NK-92 (cell line): ENCODE results near the gene UPK3BL2.
"Not testable (repeated sequence)": the region's sequence is repeated elsewhere in the genome, so short reads cannot be mapped to it uniquely, and the experiment has no call there.

Experiments
- DNase-seq: peaks from one replicate; lab custom pipeline; 2025; ENCODE audit not compliant: unreplicated experiment; lab: John Stamatoyannopoulos, UW

UPK3BL2 gene, protein sequence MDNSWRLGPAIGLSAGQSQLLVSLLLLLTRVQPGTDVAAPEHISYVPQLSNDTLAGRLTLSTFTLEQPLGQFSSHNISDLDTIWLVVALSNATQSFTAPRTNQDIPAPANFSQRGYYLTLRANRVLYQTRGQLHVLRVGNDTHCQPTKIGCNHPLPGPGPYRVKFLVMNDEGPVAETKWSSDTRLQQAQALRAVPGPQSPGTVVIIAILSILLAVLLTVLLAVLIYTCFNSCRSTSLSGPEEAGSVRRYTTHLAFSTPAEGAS

DNA sequence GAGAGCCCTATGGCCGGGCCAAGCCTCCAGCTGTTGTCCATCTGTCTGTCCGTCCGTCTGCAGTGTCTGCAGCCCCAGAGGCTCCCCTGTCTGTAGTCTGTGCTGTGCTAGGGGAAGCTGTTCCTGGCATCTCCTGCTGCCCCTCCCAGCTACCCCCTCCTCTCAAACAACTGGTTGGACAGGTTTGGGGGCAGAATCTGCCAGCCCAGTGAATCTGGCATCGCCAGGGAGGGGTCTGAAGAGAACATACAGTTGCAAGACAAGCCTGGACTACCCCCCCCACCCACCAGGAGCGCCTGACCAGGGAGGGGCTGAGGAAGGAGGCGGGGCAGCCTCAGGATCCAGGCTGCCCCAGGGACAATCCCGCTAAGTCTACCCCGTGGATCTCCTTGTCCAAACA is at the start of gene UPK3BL2:
UPK3BL2 (minus strand) TSS at position 101 of the 400 bp plus-strand sequence; CDS start at position 41, 60 bp downstream.
- DNase-seq: not testable (repeated sequence)

DNA sequence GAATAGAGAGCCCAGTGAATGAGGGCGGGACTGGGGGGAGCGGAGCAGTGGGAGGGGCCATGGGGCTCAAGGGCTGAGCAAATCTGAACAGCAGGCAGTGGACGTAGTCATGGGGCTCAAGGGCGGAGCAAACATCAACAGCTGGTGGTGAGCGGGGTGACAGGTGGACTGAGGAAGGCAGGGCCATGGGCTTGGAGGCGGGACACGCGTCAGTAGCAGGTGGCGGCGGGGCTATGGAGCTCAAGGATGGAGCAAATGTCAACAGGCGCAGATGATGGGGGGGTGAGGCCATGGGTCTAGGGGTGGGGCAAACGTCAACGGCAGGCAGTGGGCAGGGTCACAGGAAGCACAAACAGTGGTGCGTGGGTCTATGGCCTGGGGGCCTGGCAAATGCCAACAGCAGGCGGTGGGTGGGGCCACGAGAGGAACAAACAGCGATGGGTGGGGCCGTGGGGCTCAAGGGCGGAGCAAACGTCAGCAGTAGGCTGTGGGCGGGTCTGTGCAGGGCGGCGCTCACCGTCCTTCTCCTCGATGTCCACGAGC is 49.1 kb upstream of the UPK3BL2 start:
- not testable (repeated sequence) for DNase-seq

DNA sequence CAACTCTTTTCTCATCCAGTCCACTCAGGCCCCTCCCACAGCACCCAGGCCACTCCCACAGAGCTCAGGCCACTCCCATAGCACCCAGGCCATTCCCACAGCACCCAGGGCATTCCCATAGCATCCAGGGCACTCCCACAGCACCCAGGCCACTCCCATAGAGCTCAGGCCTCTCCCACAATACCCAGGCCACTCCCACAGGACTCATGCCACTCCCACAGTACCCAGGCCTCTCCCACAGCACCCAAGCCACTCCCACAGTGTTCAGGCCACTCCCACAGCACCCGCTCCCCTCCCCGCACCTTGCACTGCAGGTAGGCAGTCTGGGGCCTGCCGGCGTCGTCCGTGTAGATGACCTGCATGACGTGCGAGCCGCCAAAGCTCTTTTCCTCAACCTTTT is 46.4 kb upstream of the UPK3BL2 start:
- DNase-seq: not testable (repeated sequence)

DNA sequence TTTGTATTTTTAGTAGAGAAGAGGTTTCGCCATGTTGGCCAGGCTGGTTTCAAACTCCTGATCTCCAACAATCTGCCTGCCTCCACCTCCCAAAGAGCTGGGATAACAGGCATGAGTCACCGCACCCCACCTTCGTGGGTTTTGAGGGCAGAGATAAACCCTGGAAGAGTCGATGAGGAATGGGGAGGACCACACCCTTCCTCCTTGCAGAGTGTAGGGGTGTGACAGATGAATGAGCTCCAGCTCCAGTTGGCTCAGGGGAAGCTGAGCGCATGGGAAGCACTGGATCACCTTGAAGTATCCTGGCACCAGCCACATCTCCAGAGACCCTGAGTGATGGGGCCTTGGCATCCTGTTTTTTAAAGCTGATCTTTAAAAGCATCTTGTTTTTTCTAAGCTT is 40.0 kb upstream of the UPK3BL2 start:
- not testable (repeated sequence) for DNase-seq

DNA sequence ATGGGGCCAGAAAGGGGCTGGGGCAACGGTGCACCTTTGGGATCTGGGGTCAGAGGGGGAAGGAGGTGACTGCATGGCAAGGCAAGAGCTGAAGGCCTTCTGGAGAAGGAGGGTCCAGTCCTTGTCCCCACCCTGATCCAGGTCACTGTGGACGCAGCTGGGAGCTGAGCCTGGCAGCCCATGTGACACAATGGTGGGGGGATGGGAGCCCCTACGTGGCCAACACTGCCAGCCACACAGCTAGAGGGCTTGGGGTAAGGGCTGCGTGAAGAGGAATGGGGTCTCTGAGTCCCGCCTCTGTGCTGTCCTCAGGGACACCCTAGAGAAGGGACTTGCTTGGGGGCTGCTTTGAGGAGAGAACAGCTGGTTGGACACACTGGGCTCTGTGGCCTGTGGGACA is 38.2 kb upstream of the UPK3BL2 start:
- not testable (repeated sequence) for DNase-seq

DNA sequence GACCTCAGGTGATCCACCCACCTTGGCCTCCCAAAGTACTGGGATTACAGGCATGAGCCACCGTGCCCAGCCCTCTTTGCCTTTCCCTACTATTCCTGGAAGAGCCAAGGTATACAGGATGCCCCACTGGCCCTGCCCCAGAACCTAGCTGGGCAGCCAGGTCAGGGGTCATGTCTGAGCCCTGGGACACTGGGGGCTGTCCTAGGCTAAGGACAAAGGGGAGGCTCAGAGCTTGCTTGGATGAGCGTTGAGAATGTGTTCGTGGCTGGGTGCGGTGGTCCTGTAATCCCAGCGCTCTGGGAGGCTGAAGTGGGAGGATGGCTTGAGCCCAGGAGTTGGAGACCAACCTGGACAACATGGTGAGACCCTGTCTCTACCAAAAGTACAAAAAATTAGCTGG is 35.0 kb upstream of the UPK3BL2 start:
- not testable (repeated sequence) for DNase-seq

DNA sequence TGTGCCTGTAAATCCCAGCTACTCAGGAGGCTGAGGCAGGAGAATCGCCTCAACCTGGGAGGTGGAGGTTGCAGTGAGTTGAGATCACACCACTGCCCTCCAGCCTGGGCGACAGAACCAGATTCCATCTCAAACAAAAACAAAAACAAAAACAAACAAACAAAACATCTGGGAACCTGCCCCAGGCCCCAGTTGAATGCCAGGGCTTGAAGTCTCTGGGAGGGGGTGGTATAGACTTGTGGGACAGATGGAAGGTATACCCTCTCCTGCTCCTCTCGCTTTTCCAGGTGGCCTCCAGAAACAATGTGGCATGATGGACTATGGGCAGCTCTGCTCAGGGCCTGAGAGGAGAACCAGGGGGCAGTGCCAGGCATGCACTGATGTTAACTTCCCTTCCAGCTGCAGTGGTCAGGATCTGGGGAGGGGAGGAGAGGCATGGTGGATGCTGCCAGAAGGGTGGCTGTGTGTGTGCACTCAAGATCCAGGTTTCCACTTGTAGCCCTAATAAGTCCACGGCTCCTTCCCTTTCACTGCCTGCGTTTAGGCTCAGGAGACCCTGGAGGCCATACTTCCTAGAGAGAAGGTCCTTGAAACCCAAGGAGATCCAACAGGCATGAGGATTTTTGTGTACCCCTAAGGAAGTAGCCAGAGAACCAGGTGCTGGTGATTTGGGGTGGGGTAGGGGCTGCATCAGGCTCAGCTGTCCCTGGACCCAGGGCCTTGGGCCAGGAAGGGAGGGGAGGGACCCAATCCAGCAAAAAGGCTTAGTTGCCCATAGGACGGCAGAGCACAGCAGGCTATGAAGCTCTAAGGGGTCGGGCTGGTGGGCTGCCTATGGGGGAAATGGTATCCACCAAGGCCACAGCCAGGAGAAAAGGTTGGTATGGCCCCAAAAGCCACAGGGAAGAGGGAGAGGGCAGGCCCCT is 34.1 kb upstream of the UPK3BL2 start:
- not testable (repeated sequence) for DNase-seq

DNA sequence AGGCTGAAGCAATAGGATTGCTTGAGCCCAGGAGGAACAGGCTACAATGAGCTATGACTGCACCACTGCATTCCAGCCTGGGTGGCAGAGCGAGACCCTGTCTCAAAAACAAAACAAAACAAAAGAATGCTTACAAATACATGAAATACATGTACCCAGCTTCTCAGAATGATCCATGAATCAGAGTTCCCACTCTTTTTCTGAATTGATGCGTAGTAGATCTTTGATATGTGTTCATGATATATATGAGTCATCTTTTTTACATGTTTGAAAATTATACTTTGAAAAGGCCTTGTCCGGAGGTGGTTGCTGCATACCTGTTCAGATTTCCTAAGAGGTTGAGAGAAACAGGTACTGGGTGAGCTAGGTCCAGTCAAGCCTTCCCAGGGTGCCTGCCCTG is 32.9 kb upstream of the UPK3BL2 start:
- not testable (repeated sequence) for DNase-seq

DNA sequence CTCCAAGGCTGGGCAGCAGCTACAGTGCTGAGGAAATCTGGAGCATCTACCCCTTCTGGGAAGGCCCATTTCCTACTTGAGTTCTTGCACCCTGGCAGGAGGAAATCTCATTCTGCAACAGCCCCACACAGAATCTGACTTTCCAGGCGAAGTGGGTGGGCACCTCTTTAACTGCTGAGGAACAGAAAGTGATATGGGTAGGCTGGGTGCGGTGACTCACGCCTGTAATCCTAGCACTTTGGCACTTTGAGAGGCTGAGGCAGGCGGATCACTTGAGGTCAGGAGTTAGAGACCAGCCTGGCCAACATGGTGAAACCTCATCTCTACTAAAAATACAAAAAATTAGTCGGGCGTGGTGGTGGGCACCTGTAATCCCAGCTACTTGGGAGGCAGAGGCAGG is 31.1 kb upstream of the UPK3BL2 start:
- not testable (repeated sequence) for DNase-seq

DNA sequence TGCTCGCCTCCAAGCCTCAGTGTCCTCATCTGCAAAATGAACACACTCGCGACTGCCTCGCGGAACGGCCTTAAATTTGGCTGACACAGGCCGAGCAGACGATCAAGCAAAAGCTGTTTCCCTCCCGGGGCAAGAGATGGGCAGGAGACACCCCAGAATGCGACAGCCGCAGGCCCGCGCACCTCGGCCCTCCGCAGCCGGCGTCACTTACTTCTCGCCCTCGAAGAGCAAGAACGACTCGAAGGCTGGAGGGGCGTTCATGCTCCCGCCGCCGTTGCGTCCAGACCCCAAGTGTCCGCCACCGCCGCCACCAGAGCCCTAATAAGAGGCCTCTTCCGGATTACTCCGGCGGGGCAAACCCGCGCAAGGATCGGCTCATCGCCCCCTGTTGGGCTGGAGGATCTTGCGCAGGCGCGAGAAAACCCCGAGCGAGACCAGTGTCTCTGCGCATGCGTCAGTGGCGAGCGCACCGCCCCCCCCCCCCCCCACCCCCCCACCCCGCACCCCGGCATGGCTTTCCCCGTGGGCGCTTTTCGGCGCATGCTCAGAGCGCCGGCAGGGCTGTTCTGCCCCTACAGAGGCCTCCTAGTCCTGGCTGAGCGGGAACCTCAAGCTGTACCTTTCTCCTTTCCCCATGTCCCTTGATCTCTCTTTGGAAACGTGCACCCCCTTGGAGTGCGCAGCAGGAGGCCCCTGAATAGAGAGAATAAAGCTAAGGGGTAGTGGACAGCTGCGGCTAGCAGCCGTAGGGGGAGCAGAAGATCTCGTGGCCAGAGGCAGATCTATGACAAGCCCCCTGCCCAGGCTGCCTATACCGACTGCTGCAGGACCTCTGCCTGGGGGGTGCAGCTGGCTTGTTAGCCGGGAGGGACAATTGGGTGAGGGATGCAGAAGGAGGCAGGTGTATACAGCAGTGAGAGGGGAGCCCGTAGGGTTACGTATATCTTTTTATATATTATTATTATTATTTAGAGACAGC is 29.1 kb upstream of the UPK3BL2 start, which contains the start of gene POLR2J3:
POLR2J3 (minus strand) TSS at position 323 of the 979 bp plus-strand sequence; CDS start at position 261, 62 bp downstream.
- DNase-seq: not testable (repeated sequence)

DNA sequence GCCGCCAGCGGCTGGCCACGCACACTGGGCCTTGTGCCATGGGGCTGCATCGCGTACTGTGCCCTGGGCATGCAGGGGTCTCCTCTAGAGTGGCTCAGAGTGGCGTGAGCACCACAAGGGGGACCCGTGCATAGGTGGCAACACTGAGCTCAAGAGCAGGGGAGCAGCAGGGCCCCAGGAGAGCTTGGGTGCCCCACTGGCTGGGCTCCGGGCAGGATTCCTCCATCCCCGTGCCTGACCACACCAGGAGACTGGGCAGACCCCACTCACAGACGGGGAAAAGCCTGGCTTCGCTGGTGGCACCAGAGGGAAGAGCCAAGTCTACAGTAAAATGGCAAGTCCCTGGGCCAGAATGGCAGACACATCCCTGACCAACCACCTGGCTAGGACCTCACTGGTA is 25.1 kb upstream of the UPK3BL2 start:
- not testable (repeated sequence) for DNase-seq

DNA sequence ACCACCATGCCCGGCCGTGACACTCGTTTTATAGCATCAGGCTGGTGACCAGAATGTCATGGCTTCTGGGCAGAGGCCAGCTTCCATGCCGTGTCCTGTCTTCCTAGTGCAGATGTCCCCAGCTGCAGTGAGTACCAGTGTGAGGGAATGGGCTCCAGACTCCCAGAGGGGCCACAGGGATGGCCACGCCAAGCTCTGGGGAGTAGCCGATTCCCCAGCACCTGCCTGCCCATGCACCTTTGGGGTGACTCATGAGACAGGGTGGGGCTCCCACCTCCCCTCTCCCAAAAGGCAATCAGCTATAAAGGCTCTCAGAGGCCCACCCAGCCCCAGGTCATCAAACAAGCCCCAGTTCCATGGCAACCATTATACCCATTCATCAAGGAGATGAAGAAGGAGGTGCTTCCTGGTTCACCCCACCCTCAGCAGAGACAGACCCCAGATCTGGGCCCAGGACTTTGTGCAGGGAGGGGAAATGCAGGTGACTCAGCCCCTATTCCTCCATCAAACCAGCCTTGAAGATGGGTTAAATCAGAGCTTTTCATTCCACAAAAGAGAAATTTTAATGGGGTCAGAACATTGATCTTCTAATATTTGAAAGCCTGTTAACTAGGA is 7.4 kb upstream of the UPK3BL2 start, which contains the start of gene SPDYE2:
SPDYE2 (plus strand) TSS at position 419 of the 615 bp plus-strand sequence. CDS start 2,030 bp downstream, outside the sequence.
- not testable (repeated sequence) for DNase-seq

DNA sequence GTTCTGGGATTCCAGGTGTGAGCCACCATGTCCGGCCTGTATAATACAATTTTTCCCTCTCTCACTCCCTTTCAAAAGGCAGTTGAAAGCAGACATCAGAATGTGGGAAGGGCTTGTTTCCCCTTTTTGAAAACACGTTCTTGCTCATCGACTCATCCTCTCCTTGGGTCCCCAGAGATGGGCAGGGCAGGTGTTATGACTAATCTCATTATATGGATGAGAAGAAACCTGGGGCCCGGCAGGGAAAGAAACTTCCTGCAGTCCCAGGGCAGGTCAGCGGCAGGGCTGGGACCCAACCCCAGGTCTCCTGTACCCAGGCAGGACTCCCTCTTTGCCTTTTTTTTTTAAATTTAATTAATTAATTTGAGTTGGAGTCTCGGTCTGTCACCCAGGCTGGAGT is 2.9 kb upstream of the UPK3BL2 start:
- not testable (repeated sequence) for DNase-seq

DNA sequence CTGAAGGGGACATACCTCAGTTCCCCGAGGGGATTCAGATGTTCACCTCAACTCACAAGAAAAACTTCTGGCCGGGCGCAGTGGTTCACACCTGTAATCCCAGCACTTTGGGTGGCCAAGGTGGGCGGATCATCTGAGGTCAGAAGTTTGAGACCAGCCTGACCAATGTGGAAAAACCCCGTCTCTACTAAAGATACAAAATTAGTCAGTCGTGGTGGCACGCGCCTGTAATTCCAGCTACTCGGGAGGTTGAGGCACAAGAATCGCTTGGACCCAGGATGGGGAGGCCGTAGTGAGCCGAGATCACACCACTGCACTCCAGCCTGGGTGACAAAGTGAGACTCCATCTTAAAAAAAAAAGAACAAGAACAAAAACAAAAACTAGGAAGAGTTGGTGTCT is 1.8 kb upstream of the UPK3BL2 start:
- not testable (repeated sequence) for DNase-seq

DNA sequence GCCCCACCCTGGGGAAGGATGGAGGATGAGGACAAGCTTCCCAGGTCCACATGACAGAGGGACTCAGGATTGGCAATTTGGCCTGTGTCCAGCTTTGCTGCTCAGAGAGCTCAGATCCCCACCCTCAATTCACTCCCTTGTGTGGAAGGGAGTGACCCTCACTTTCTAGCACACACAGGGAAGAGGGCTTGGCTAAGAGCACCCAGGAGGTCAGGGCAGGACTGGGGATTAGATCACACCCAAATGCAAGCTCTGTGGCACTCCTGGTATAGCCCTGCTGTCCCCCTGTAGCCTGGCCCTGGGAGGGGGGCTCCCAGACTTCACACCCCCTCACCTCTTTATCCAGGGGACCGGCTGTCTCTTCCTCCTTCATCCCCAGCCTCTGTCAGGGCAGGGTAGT is 876 bp upstream of the UPK3BL2 start:
- not testable (repeated sequence) for DNase-seq

DNA sequence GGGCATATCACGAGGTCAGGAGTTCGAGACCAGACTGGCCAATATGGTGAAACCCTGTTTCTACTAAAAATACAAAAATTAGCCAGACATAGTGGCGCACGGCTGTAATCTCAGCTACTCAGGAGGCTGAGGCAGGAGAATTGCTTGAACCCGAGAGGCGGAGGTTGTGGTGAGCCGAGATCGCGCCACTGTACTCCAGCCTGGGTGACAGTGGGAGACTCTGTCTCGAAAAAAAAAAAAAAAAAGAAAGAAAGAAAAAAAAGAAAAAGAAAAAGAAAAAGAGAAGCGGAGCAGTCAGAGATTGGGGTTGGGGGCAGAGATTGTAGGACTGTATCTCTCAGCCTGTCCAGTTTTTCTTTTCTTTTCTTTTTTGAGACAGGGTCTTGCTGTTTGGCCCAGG is 725 bp downstream of the UPK3BL2 start:
- not testable (repeated sequence) for DNase-seq

DNA sequence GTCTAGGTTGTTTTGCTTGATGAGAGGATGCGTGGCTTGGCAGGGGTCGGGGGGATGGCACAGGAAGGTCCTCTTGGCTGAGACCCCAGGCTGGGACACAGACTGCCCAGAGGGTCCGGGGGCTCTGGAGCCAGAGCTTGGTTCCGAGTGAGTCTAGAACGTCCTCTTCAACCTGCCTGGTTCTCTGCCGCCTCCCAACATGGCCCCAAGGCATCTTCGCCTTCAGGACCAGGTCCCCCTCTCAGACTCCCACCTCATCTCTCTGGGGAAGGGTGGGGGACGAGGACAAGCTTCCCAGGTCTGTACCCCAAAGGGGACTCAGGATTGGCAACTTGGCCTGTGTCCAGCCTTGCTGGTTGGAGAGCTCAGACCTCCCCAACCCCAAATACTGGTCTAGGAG is 1.4 kb downstream of the UPK3BL2 start:
- not testable (repeated sequence) for DNase-seq

DNA sequence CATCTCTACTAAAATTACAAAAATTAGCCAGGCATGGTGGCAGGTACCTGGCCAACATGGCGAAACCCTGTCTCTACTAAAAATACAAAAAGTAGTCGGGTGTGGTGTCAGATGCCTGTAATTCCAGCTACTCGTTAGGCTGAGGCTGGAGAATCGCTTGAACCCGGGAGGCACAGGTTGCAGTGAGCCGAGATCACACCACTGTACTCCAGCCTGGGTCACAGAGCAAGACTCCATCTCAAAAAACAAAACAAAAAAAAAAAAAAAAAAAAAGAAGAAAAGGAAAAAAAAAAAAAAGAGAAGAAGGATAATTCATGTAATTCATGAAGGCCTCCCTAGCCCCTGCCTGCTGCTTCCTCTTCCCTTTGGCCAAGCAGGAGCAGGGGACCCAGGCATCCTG is 2.9 kb downstream of the UPK3BL2 start:
- not testable (repeated sequence) for DNase-seq

DNA sequence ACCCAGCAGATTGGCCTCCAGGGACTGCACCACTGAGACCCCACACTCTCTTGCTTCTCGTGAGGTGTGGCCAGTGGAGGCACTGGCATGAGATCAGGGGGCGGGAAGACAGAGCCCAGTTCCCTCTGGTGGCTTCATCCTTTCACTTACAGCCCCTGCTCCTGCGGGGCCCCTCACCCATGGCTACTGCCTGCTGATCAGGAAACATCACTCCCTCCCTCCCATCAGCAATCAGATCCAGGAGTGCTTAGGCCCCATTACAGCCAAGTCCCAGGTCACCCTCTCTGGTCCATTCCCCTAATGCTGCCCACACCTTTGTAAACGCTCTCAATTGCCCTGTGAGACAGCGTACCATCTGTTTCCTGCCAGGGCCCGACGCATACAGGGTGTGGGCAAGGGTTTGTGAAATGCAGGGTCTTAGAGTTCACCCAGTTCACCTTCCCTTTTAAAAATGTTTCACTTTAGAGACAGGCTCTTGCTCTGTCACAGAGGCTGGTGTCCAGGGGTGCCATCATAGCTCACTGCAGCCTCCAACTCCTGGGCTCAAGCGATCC is 8.4 kb downstream of the UPK3BL2 start:
- not testable (repeated sequence) for DNase-seq
